Measurements from ENCODE around the gene CD164.

- TF ChIP-seq CTCF (IDR thresholded peaks at IDR 0.05; ENCODE audit: low read depth, low read length), result no peak
- TF ChIP-seq MAX (IDR thresholded peaks at IDR 0.05; ENCODE audit: low read depth, low read length), result no peak
- TF ChIP-seq POLR2A (IDR thresholded peaks at IDR 0.05; ENCODE audit: extremely low read depth, insufficient read length), result no peak
- TF ChIP-seq MYC (IDR thresholded peaks at IDR 0.05; ENCODE audit: low read depth, low read length), result no peak
Measured at GRCh38 chr6:109348226-109348625, 34.0 kb downstream of the CD164 start.
